ENCODE results near the gene IFNGR1.
"Not testable (repeated sequence)": the region's sequence is repeated elsewhere in the genome, so short reads cannot be mapped to it uniquely, and the experiment has no call there.

The IFNGR1 gene

GRCh38 chr6:137210903-137211302, 8.3 kb downstream of the IFNGR1 start:
- no peak for DNase-seq

DNA sequence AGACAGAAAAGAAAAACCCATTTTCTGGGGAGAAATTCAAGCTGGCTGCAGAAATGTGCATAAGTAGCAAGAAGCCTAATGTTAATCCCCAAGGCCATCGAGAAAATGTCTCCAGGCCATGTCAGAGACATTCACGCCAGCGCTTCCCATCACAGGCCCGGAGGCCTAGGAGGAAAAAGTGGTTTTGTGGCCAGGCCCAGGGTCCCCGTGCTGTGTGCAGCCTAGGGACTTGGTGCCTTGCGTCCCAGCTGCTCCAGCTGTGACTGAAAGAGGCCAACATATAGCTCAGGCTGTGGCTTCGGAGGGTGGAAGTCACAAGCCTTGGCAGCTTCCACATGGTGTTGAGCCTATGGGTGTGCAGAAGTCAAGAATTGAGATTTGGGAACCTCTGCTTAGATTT, 10.9 kb downstream of the IFNGR1 start:
- DNase-seq: no peak

DNA sequence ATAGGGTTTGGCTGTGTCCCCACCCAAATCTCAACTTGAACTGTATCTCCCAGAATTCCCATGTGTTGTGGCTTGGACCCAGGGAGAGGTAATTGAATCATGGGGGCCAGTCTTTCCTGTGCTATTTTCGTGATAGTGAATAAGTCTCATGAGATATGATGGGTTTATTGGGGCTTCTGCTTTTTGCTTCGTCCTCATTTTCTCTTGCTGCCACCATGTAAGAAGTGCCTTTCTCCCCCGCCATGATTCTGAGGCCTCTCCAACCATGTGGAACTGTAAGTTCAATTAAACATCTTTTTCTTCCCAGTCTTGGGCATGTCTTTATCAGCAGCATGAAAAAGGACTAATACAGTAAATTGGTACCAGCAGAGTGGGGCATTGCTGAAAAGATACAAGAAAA, 11.7 kb downstream of the IFNGR1 start:
- DNase-seq: not testable (repeated sequence)

DNA sequence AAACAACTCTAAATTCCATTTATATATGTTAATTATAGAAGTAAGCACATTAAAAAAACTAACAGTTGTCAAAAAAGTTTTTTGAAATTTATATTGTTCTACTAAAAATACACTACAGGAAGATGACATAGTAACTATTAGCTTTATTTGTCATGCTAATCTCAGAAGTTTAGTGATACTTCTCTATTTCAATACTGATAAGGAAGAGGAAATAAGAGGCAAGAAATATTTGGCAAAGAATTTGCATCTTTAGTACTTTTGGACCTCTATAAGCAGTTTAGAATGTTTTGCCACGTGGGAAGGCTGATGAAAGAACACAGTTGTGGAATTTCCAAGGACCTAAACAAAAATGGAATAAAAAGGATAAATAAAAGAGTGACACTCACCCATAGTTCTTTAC, 12.6 kb downstream of the IFNGR1 start:
- no peak for DNase-seq

- no peak for DNase-seq
Measured at GRCh38 chr6:137203256-137203655, 15.9 kb downstream of the IFNGR1 start.

DNA sequence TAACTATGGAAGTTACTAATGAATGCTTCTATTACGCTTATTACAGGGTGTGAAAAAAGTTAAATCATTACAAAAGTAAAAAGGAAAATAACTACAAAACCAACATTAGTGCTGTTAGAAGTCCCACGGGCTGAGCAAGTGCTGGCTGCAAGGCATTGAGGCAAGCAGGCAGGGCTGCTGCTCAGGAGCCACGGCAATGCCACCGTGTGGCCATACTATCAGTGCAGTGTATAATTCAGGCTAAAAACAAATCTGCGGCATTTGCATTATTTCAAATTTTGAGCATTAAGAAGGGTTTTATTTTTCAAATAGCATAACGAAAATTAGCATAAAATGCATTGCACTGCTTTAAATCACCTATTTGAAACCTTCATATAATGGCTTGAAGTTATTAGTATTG, 17.1 kb downstream of the IFNGR1 start:
- peak; percentile 21 for DNase-seq

GRCh38 chr6:137201006-137201405, 18.2 kb downstream of the IFNGR1 start:
- DNase-seq: no peak

DNA sequence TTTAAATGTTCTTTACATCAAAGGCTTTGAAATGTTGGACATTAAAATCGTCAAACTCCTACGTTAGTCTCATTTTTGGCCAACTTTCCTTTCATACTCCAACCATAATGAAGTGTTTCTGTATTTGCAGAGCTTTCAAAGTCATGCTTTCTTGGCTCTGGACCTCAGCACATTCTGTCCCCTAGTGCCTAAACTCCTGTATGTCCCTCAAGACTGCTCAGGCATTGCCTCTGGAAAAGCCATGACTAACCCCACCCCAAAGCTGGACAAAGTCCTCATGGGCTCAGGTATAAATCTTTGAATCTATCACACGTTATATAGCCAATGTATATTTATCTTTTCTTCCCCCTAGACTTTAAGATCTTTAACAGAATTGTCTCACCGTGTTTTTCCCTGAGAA, 18.9 kb downstream of the IFNGR1 start:
- no peak for DNase-seq

DNA sequence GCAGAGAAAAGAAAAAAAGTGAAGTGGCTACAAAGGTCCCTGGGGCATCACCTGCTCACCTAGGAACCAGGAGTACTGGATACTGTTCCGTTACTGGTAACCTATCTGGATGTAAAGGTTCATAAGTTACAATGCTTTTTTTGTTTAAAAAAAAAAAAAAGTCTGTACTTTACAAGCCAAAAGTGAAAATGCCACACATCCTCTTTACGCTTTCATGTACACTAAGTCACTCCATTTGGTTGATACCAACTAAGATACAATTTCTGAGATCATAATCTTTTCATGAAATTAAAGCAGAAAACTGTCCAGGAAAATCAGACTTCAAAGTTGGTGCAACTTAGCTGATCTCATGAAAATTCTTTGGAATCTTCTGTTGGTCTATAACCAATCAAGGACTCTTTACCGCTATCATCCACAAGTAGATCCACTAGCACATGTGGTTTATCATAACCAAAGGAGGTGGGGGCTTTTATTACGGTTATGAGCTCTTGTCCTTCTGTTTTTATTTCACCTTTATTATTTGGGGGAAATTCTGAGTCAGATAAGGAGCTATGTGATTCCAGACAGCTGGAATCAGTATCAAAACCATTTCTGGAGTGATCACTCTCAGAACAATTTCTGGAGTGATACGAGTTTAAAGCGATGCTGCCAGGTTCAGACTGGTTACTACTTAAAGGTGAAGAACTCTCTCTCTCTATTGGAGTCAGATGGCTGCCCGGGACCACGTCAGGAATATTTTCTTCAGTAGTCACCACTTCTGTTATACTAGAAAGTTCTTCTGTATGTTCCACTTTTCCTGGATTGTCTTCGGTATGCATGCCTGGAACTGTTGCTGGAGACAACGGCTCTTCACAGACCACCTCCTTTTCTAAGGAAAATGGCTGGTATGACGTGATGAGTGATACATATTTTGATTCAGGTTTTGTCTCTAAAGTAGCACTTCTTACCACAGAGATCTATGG, 21.2 kb downstream of the IFNGR1 start:
- no peak for DNase-seq

DNA sequence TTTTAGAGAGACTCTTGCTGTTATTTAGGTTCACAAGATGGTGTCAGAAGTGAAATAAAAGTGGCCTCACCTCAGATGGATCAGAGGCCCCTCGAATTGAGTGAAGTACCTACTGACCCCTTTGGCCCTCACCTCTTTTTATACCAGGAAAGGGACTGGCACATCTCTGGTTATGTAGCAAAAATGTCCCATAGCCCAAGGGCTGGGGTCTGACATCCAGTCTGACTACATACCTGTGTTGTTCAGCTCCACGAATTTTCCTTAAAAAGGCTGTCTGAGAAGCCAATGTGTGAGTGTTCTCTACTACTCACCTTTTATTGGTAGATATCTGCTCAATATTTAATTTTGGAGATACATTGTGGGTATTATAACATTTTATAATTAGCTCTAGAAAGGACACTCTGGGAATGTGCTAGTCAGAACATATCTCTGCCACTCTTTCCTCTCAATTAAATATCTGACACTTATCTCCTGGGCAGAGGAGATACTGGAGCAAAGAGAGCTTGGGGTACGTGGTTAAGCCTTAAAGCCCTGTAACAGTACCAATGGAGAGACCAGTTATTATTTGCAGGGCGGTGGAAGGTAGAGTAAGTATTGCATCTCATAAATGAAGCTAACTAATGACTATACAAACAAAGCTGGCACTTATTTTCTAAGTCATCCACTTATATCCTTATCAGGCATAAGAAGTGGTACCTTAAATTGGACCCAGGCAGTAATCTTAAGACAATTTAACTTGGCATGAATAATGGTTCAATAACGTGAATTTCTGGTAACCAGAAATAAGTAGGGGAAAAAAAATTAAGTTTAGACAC, 25.7 kb downstream of the IFNGR1 start:
- DNase-seq: no peak

DNA sequence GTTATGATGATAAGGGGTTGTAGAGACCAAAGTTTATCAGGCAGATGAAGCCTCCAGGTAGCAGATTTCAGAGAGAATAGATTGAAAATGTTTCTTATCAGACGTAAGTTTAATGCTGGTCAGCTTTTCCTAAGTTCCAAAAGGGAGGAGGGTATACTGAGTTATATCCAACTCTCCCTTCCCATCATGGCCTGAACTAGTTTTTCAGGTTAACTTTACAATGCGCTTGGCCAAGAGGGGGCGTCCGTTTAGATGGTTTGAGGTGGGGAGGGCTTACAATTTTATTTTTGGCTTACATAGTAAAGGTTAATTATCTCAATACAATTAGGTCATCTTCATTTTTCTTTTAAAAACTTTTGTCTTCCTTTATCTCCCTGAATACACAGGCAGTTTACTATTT, 26.4 kb downstream of the IFNGR1 start:
- no peak for DNase-seq

- DNase-seq: no peak
Measured at GRCh38 chr6:137191670-137192069, 27.5 kb downstream of the IFNGR1 start.

GRCh38 chr6:137191236-137191635, 27.9 kb downstream of the IFNGR1 start:
- no peak for DNase-seq

DNA sequence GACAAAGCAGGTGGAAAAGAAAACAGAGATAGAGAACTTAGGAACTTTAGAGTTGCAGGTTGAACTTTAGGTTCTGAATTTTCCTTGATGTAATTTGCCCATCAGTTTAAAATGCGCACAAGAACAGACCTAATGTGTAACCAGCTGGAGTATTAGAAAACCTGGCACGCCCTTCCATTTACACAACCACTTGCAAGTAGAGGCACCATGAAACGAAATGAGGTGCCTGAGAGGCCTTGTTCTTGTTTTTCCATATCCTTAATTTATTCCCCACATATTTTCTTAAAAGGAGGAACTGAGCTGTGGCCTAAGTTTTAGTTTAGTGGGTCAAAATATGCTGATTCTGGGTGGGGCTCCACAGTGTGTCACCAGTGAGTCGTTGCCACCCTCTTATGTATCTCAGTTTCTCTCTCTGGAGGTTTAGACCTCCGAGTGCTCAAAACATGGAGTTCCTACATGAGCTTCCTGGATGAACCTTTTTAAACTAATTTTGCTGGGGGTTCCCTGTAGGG, 28.5 kb downstream of the IFNGR1 start:
- DNase-seq: no peak

GRCh38 chr6:137188855-137189254, 30.3 kb downstream of the IFNGR1 start:
- no peak for DNase-seq

- no peak for DNase-seq
Measured at GRCh38 chr6:137185290-137185689, 33.9 kb downstream of the IFNGR1 start.

DNA sequence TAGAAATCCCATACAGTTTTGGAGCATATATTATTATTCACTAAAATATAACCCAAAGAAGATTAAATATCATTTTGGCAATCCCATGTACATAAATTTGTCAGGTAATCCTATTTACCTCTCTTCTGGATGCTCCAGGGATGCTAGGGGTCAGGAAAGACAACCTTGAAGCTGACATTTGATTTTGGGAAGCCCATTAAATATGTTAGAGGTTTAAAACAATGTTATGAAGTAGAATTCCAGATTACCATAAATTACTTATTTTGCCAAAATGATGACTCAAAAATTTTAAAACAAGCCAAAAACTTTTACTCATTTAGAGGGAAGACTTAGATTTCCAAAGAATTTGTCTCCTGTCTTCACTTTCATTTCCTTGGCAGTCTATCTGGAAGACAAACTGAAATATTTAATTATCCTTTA, 36.5 kb downstream of the IFNGR1 start:
- no peak for DNase-seq

DNA sequence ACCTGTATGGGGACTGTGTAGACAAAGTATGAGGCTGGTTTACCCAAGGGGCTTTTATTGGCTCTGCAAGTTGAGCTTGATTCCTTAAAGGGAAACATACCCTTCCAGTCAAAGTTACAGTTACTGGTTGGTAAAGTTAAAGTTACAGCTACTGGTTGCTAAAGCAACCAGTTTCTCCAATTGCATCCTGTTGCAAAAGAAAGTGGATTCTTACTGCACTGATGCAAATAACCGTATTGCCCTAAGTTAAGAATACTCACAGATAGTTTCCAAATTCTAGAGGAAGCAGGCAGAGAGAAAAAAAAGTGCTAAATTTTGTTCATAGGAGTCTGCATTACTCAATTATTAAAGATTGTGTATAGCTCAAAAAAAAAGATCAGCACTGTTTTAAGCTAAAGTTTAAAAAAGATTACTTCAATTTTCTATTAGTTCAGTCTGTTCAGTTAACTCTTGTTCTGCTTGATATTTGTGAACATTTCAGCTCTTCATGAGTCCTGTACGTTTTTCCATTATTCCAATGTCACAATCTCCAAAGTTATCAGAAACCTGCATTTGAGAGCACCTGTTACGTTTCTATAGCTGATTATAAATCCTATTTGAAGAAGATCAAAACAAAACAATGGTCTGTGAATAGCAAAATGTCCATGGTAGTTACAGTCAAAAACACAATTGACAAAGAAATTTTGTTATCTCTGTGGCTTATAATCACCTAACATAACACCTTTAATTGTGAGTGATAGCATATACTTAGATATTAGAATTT, 37.1 kb downstream of the IFNGR1 start:
- no peak for DNase-seq

DNA sequence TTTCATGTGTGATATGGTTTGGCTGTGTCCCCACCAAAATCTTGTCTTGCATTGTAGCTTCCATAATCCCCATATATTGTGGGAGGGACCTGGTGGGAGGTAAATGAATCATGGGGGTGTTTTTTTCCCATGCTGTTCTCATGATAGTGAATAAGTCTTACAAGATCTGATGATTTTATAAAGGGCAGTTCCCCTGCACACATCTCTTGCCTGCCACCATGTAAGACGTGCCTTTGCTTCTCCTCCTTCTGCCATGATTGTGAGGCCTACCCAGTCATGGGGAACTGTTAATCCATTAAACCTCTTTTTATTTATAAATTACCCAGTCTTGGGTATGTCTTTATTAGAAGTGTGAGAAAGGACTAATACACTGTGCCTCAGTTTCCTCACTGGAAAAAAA, 41.6 kb downstream of the IFNGR1 start:
- no peak for DNase-seq

DNA sequence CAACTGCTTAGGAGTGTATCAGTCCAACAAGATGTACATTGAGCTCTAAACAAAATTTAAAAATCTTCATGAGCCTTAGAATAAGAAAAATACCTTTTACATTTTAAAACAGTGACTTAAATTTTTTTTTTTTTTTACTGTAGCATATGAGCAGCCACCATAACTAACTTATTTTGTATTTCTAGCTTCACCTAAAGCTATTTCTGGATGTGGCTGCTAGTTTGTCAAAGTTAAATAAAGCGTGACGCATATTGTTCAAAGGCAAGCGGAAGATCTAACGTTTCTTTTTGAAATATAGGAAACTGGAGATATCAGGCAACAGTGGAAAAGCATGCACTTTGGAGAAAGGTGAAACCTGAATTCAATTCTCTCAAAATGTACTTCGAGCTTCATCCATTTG, 42.5 kb downstream of the IFNGR1 start:
- no peak for DNase-seq

- no peak for DNase-seq
Measured at GRCh38 chr6:137175868-137176245, 43.3 kb downstream of the IFNGR1 start.

GRCh38 chr6:137175157-137175867, 43.9 kb downstream of the IFNGR1 start:
- no peak for DNase-seq
